PC-9 (cell line): ENCODE measurements around the gene PSMD12. TPM values are rescaled to one million over a fixed set of nuclear protein-coding genes. Genes with fewer than 3 reads are reported as not detected.

ENCODE experiments used
- BruUV-seq: library from RNA; stranded (reverse); fragments of 400-500 nt; replicated peaks from 2 replicates; lab custom pipeline; 2021; lab: Mats Ljungman, UMichigan
- CTCF ChIA-PET: fragments of 300-600 bp; sonication (Branson Sonifier 250); formaldehyde crosslinking; loops from one replicate; lab custom pipeline; 2022; ENCODE audit warnings: antibody characterized with exemption; lab: Charles Lee
- POLR2A ChIA-PET: fragments of 300-600 bp; sonication (Branson Sonifier 250); formaldehyde crosslinking; loops from one replicate; lab custom pipeline; 2022; ENCODE audit warnings: antibody characterized with exemption; ENCODE audit not compliant: unreplicated experiment; lab: Charles Lee
- DNase-seq, 2 experiments: peaks; one replicate each; pipeline versions ENCODE4 v3.0.0 to v3.0.0-alpha.2; 2015 to 2022; ENCODE audit warnings: mixed read lengths in 1 of 2
- H2AFZ ChIP-seq: fragments of 200-600 bp; sonication (generic); 2 replicates; pipeline ENCODE4 v1.8.1; 2017; ENCODE audit warnings: antibody characterized with exemption
- H3F3A ChIP-seq: fragments of 200-600 bp; sonication (generic); 2 replicates; pipeline ENCODE4 v1.8.1; 2017; ENCODE audit warnings: antibody characterized with exemption, mild to moderate bottlenecking, low read depth; ENCODE audit not compliant: insufficient read depth
- H3K27ac ChIP-seq: fragments of 200-600 bp; sonication (generic); 2 replicates; pipeline ENCODE4 v1.6.1; 2016; ENCODE audit warnings: mixed run types
- H3K27me3 ChIP-seq: fragments of 200-600 bp; sonication (generic); 2 replicates; pipeline ENCODE4 v1.6.1; 2016; ENCODE audit warnings: low read depth, mixed run types; ENCODE audit not compliant: insufficient read depth
- H3K36me3 ChIP-seq: fragments of 200-600 bp; sonication (generic); 2 replicates; pipeline ENCODE4 v1.6.1; 2016; ENCODE audit warnings: low read depth, mixed run types
- H3K4me1 ChIP-seq: fragments of 200-600 bp; sonication (generic); replicated peaks from 2 replicates; pipeline ENCODE4 v1.6.1; 2016; ENCODE audit warnings: mixed run types; ENCODE audit not compliant: insufficient read depth
- H3K4me2 ChIP-seq: fragments of 200-600 bp; sonication (generic); 2 replicates; pipeline ENCODE4 v1.6.1; 2017; ENCODE audit warnings: mixed run types
- H3K4me3 ChIP-seq: fragments of 200-600 bp; sonication (generic); 2 replicates; pipeline ENCODE4 v1.6.1; 2016; ENCODE audit warnings: mixed run types
- H3K79me2 ChIP-seq: fragments of 200-600 bp; sonication (generic); 2 replicates; pipeline ENCODE4 v1.6.1; 2017; ENCODE audit warnings: low read depth, mixed run types
- H3K9me2 ChIP-seq: fragments of 200-600 bp; sonication (generic); 2 replicates; pipeline ENCODE4 v1.8.1; 2017; ENCODE audit warnings: mild to moderate bottlenecking; ENCODE audit not compliant: insufficient read depth
- H3K9me3 ChIP-seq: fragments of 200-600 bp; sonication (generic); 2 replicates; pipeline ENCODE4 v1.8.1; 2016; ENCODE audit warnings: low read depth; ENCODE audit not compliant: insufficient read depth
- H4K20me1 ChIP-seq: fragments of 200-600 bp; sonication (generic); 2 replicates; pipeline ENCODE4 v1.8.1; 2017; ENCODE audit not compliant: insufficient read depth
- CTCF ChIP-seq: fragments of 200-600 bp; sonication (generic); conservative IDR thresholded peaks from 2 replicates; pipeline ENCODE4 v1.6.1; 2017; ENCODE audit warnings: mixed run types, antibody characterized with exemption, mild to moderate bottlenecking, moderate library complexity
- EZH2 ChIP-seq: fragments of 200-600 bp; sonication (generic); IDR thresholded peaks from 2 replicates; pipeline ENCODE4 v1.8.0; 2017; ENCODE audit warnings: antibody characterized with exemption, low read depth
- intact Hi-C: fragments of 100-400 bp; cut with micrococcal nuclease; formaldehyde crosslinking; loops from one replicate; pipeline ENCODE4 v1.10.0; 2022; ENCODE audit not compliant: unreplicated experiment
- total RNA-seq: library from RNA; stranded (reverse); gene quantifications from 2 replicates; pipeline ENCODE4 v1.2.3, GENCODE V29; 2021

Gene PSMD12
- total RNA-seq, 1 experiment from 2014 or later: 80.5 TPM

GRCh38 chr17:67358612-67359011, 7.8 kb downstream of the PSMD12 start:
- H3K4me2 ChIP-seq: no peak overlapping the region
- intact Hi-C loops: no loop called here
- no peak for DNase-seq
- no TSS peak for BruUV-seq
- no peak overlapping the region for H3K4me3 ChIP-seq
- H3K4me1 ChIP-seq: peaks cover 2% of the 10 kb centered on the region; the same call in 1 of the 2 replicates
- H3K9me2 ChIP-seq: no peaks in the 10 kb centered on the region
- peaks cover 90% of the 10 kb centered on the region for H3K79me2 ChIP-seq
- CTCF ChIA-PET: no interaction called here
- POLR2A ChIA-PET: no interaction called here
- no peak overlapping the region for H3K27ac ChIP-seq
- no peaks in the 10 kb centered on the region for H3K9me3 ChIP-seq
- peaks cover 20% of the 10 kb centered on the region; the same call in 1 of the 2 replicates for H3F3A ChIP-seq
- H2AFZ ChIP-seq: no peak overlapping the region
- H3K27me3 ChIP-seq: no peaks in the 10 kb centered on the region
- peaks cover 80% of the 10 kb centered on the region for H4K20me1 ChIP-seq
- peaks cover 57% of the 10 kb centered on the region for H3K36me3 ChIP-seq
- TF ChIP-seq CTCF (no peak), EZH2 (no peak)

GRCh38 chr17:67353929-67354574, 12.3 kb downstream of the PSMD12 start:
- no peak for DNase-seq
- Histone ChIP-seq H3K27me3 (no peaks in the 10 kb centered on the region), H3K36me3 (peaks cover 65% of the 10 kb centered on the region), H4K20me1 (peaks cover 55% of the 10 kb centered on the region), H3K9me3 (no peaks in the 10 kb centered on the region), H3K4me2 (no peak overlapping the region), H2AFZ (no peak overlapping the region), H3K4me3 (no peak overlapping the region), H3F3A (peaks cover 7% of the 10 kb centered on the region; the same call in 1 of the 2 replicates), H3K27ac (no peak overlapping the region), H3K9me2 (no peaks in the 10 kb centered on the region), H3K79me2 (peaks cover 57% of the 10 kb centered on the region), H3K4me1 (no peaks in the 10 kb centered on the region)
- BruUV-seq: no TSS peak
- CTCF ChIA-PET: no interaction called here
- intact Hi-C loops: no loop called here
- TF ChIP-seq CTCF: no peak
- TF ChIP-seq EZH2: no peak
- POLR2A ChIA-PET: interaction anchor here (0.6 kb wide), 1 partner anchor 373 kb away, joined by 4 read pairs; no protein-coding TSS in a partner anchor

GRCh38 chr17:67353161-67353560, 13.2 kb downstream of the PSMD12 start:
- Histone ChIP-seq H3K9me2 (no peaks in the 10 kb centered on the region), H4K20me1 (peaks cover 46% of the 10 kb centered on the region), H3K4me1 (no peaks in the 10 kb centered on the region), H3K27ac (no peak overlapping the region), H3K4me2 (no peak overlapping the region), H3K36me3 (peaks cover 73% of the 10 kb centered on the region), H3K4me3 (no peak overlapping the region), H3K79me2 (peaks cover 48% of the 10 kb centered on the region), H3K27me3 (no peaks in the 10 kb centered on the region), H2AFZ (no peak overlapping the region), H3F3A (peaks cover 7% of the 10 kb centered on the region; the same call in 1 of the 2 replicates), H3K9me3 (no peaks in the 10 kb centered on the region)
- intact Hi-C loops: no loop called here
- POLR2A ChIA-PET: no interaction called here
- BruUV-seq: no TSS peak
- DNase-seq: no peak
- CTCF ChIA-PET: no interaction called here
- no peak for TF ChIP-seq CTCF
